ENCODE measurements around the gene DYRK4.

Gene DYRK4

GRCh38 chr12:4628406-4628805 lies 66.4 kb downstream of the DYRK4 start:
- no peak for DNase-seq

DNA sequence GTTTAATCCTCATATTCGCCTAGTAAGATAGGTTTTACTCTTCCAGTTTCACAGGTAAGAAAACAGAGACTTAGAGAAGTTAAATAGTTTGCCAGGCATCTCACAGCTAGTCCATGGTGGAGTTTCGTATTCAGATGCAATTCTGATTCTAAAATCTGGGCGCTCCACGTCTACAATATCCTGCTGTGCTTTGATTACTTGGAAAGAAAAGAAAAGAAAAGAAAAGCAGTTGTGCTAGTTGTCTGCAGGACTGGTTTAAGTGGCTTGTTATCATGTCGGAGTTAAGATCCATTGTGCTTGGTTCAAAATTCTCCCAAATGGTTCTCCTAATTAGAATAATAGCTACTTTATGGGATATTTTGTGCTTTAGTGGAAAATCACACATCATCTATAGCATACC lies 68.3 kb downstream of the DYRK4 start:
- no peak for DNase-seq

DNA sequence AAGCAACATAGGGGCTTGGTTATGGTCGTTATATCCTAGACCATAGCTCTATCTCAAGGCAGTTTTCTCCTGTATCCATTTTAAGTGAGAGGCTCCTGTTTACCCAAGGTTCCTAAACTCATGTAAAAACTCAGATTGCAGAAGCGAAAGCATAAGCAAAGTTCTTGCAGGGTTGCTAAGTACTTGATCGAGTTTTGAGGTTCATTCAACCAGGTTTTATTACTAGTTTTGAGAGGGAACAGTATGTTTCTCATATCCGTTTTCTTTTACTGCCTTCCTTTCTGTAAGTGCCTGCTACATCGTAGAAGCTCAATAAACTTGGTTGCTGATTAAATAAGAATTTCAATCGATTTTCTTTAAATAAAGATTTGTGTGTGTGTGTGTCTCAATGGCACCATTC lies 81.7 kb downstream of the DYRK4 start:
- no peak for DNase-seq

- no peak for DNase-seq
Observed at GRCh38 chr12:4645023-4645422, 83.0 kb downstream of the DYRK4 start.

DNA sequence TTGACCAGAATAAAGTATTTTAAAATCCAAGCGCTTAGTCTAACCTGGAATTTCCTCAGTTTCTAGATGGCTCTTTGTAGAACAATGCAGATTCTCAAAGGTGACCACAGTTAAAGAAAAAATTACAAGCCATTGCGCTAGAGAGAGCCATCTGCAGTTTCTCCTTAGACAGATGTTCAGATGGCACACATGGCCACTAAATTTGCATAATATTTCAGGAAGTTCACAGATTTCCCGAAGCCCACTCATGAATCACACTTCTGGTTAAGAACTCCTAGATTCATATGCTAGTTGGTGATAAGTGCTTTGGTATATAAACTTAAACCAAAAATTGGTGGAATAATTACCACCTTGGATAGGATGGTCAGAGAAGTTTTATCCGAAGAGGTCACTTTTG lies 86.1 kb downstream of the DYRK4 start:
- DNase-seq: peak in 1 of 2 experiments; percentile 40

DNA sequence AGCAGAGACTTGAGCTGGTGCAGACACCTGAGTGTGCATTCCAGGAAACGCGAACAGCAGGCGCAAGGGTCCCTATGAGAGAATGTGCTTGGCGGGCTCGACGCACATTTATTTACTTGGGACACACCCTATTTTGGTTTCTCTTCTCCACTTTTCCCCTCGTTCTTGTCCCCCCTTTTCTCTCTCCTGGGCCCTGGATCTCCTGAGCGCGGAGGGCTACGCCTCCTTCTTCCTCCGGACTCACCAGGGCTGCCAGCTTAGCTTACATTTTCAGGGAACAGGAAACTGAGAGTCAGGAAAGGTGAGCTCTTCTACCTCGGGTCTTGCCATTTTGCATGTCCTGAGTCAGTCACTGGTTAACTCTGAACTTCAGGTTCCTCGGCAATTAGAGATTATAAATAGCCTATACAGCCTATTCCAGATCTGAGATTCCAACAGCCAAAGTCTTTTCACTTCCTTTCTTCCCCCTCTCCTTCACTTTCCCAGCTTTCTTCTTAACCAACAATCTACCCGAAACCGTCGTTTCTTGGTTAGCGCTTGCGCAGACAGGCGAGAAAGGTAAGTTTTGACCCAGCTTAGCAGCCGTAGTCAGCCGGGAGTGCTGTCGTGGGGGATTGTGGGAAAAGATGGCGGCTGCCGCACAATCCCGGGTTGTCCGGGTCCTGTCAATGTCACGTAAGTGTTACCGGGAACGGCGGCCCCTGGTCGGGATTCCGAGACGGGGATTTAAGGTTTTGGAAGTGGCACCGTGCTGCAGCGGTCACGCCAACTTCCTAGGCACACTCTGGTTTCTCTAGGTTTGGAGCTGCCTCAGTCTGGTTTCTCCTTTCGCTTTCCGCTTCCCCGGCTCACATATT lies 86.7 kb downstream of the DYRK4 start, which contains the start of the genes AKAP3 and NDUFA9:
Gene AKAP3, minus strand, starts transcription at position 551 of the 857 bp plus-strand sequence. CDS start 10,855 bp downstream, outside the sequence.
Gene NDUFA9, plus strand, starts transcription at position 614 of the 857 bp plus-strand sequence. Its CDS starts 13 bp downstream, at position 627.
- peak; percentile 73 to 87 for DNase-seq

GRCh38 chr12:4649358-4649661 lies 87.3 kb downstream of the DYRK4 start:
- no peak for DNase-seq

- DNase-seq: no peak
Observed at GRCh38 chr12:4653257-4653656, 91.2 kb downstream of the DYRK4 start.

GRCh38 chr12:4653691-4654090 lies 91.7 kb downstream of the DYRK4 start:
- DNase-seq: no peak

Data from SW 1271 (cell line).